Measurements from ENCODE around the gene MMP20.
"Not testable (repeated sequence)": the region's sequence is repeated elsewhere in the genome, so short reads cannot be mapped to it uniquely, and the experiment has no call there.

The MMP20 gene

GRCh38 chr11:102625177-102625576 is at the start of gene MMP20:
TSS of gene MMP20 (minus strand) at chr11:102625332. CDS start at chr11:102625319, 13 bp downstream.
- DNase-seq (ENCODE audit: low spot score): no peak

- DNase-seq (ENCODE audit: low spot score): no peak
Measured at GRCh38 chr11:102669664-102670063, 44.5 kb upstream of the MMP20 start.

GRCh38 chr11:102666331-102666957 is 41.3 kb upstream of the MMP20 start:
- peak; percentile 70 for DNase-seq (ENCODE audit: low spot score)

- DNase-seq (ENCODE audit: low spot score): no peak
Measured at GRCh38 chr11:102664001-102664752, 39.0 kb upstream of the MMP20 start.

- DNase-seq (ENCODE audit: low spot score): no peak
Measured at GRCh38 chr11:102662607-102663006, 37.5 kb upstream of the MMP20 start.

- no peak for DNase-seq (ENCODE audit: low spot score)
Measured at GRCh38 chr11:102661040-102661439, 35.9 kb upstream of the MMP20 start.

- DNase-seq (ENCODE audit: low spot score): no peak
Measured at GRCh38 chr11:102656528-102656927, 31.4 kb upstream of the MMP20 start.

GRCh38 chr11:102655547-102655946 is 30.4 kb upstream of the MMP20 start:
- no peak for DNase-seq (ENCODE audit: low spot score)

GRCh38 chr11:102654761-102655160 is 29.6 kb upstream of the MMP20 start:
- DNase-seq (ENCODE audit: low spot score): no peak

- no peak for DNase-seq (ENCODE audit: low spot score)
Measured at GRCh38 chr11:102653744-102654291, 28.7 kb upstream of the MMP20 start.

GRCh38 chr11:102647430-102647829 is 22.3 kb upstream of the MMP20 start:
- DNase-seq (ENCODE audit: low spot score): no peak

- DNase-seq (ENCODE audit: low spot score): no peak
Measured at GRCh38 chr11:102643941-102644340, 18.8 kb upstream of the MMP20 start.

GRCh38 chr11:102640946-102641345 is 15.8 kb upstream of the MMP20 start:
- no peak for DNase-seq (ENCODE audit: low spot score)

GRCh38 chr11:102639656-102640055 is 14.5 kb upstream of the MMP20 start:
- no peak for DNase-seq (ENCODE audit: low spot score)

- DNase-seq (ENCODE audit: low spot score): no peak
Measured at GRCh38 chr11:102637731-102638130, 12.6 kb upstream of the MMP20 start.

- no peak for DNase-seq (ENCODE audit: low spot score)
Measured at GRCh38 chr11:102633385-102634026, 8.4 kb upstream of the MMP20 start.

- DNase-seq (ENCODE audit: low spot score): no peak
Measured at GRCh38 chr11:102632026-102632425, 6.9 kb upstream of the MMP20 start.

GRCh38 chr11:102630598-102631448 is 5.7 kb upstream of the MMP20 start:
- DNase-seq (ENCODE audit: low spot score): no peak

GRCh38 chr11:102629908-102630307 is 4.8 kb upstream of the MMP20 start:
- not testable (repeated sequence) for DNase-seq (ENCODE audit: low spot score)

- no peak for DNase-seq (ENCODE audit: low spot score)
Measured at GRCh38 chr11:102626676-102627075, 1.5 kb upstream of the MMP20 start.

GRCh38 chr11:102623998-102624397 is 1.1 kb downstream of the MMP20 start:
- DNase-seq (ENCODE audit: low spot score): no peak

GRCh38 chr11:102623128-102623527 is 2.0 kb downstream of the MMP20 start:
- DNase-seq (ENCODE audit: low spot score): no peak
